ENCODE results near the gene BARX2. TPM values are rescaled to one million over a fixed set of nuclear protein-coding genes. Genes with fewer than 3 reads are reported as not detected.

The BARX2 gene
- total RNA-seq, 2 experiments from 2014 or later, result not detected

DNA sequence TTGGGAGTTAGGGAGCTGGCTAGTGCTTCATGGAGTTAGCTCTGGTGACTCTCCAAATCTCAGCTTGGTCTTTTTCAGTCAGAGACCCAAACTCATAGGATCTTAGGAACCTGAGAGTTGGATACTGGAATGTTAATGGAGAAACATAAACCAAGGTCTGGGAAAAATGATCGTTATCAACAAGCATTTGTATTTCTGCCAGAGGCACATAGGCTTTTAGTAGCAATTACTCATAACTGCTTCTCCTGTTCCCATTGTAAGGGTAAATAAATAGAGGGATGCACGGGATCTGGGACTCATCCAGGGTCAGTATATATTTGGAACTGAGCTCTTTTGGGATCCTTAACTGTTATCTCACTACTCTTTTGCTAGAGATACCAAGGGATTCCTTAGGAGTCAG is 4.8 kb downstream of the BARX2 start:
- no peaks in the 10 kb centered on the region for H3K36me3 Mint-ChIP-seq (ENCODE audit: low read depth)
- POLR2A ChIA-PET, result no interaction called here

DNA sequence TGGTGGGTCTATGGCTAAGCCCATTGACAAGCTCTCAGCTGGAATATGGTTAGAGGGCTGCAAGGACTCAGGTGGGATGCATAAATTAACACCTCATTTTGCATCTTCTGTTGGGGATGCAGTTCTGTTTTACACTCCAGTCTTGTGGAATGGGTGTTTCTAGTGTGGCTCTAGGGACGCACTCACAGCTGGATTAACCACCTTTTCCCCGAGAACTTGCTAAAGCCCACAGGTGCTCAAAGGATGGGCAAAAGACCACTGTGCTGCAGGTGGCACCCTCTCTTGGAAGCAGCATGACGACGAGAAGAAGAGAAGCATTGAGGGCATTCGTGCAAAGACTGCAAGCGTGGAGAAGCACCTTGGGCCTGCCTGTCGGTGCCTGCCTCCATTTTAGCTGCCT is 6.9 kb downstream of the BARX2 start:
- H3K27ac Mint-ChIP-seq, result no peak overlapping the region
- H3K36me3 Mint-ChIP-seq (ENCODE audit: low read depth), result no peaks in the 10 kb centered on the region
- H3K4me3 Mint-ChIP-seq, result no peak overlapping the region
- peaks cover 39% of the 10 kb centered on the region for H3K27me3 Mint-ChIP-seq
- CTCF ChIA-PET, result no interaction called here
- no peak for DNase-seq
- no peaks in the 10 kb centered on the region for H3K4me1 Mint-ChIP-seq
- POLR2A ChIA-PET, result no interaction called here
- H3K9me3 Mint-ChIP-seq, result no peaks in the 10 kb centered on the region

More for the DNA sequence above, 4.8 kb downstream of the BARX2 start:
- DNase-seq, result no peak
- Mint-ChIP-seq H3K27ac (no peak overlapping the region), H3K4me1 (peaks cover 7% of the 10 kb centered on the region), H3K27me3 (peaks cover 47% of the 10 kb centered on the region), H3K4me3 (no peak overlapping the region), H3K9me3 (no peaks in the 10 kb centered on the region)
- CTCF ChIA-PET, result no interaction called here

DNA sequence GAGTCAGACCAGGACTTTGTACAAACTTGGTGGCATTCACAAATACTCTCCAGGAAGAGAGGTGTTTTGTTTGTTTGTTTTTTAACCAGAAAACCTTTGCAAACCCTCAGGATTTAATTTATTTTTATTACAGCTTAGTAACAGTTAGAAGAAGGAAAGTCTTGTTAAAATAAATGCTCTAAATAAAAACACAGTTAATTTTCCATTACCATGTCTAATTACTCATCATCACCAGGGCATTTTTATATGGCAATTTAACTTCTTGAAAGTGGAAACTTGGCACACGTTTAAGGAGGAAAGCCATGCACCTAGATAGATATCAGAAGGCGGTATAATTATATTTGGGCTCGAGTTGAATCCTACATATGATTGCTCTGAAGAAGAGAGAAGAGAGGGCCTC is 7.4 kb downstream of the BARX2 start:
- DNase-seq, result no peak
- no peaks in the 10 kb centered on the region for H3K4me1 Mint-ChIP-seq
- ChIA-PET CTCF (no interaction called here), POLR2A (no interaction called here)
- no peaks in the 10 kb centered on the region for H3K9me3 Mint-ChIP-seq
- H3K27me3 Mint-ChIP-seq, result peaks cover 34% of the 10 kb centered on the region
- no peak overlapping the region for H3K4me3 Mint-ChIP-seq
- no peaks in the 10 kb centered on the region for H3K36me3 Mint-ChIP-seq (ENCODE audit: low read depth)
- no peak overlapping the region for H3K27ac Mint-ChIP-seq

DNA sequence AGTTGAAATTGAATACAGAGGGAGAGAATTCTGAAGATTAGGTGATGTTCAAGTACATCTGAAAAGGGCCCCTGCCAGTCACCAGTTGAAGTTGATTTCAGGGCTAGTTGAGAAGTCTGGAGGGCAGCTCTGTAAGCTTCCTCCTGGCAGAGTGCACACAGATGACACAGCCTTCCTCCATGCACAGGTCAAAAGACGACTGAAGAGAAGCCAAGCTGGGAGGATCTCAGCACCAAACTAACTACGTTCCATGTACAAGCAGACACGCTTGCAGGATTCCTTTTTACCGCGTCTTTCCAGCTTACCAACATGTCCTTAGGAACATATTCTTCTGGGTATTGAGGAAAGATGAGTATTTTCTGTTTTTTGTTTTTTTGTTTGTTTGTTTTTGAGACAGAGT is 7.9 kb downstream of the BARX2 start:
- CTCF ChIA-PET, result interaction anchor here (1.0 kb wide), 1 partner anchor 367 kb away, joined by 3 read pairs; no protein-coding TSS in a partner anchor
- no peak for DNase-seq
- POLR2A ChIA-PET, result no interaction called here
- no peaks in the 10 kb centered on the region for H3K9me3 Mint-ChIP-seq
- peaks cover 34% of the 10 kb centered on the region for H3K27me3 Mint-ChIP-seq
- H3K4me3 Mint-ChIP-seq, result no peak overlapping the region
- H3K36me3 Mint-ChIP-seq (ENCODE audit: low read depth), result no peaks in the 10 kb centered on the region
- H3K27ac Mint-ChIP-seq, result no peak overlapping the region
- no peaks in the 10 kb centered on the region for H3K4me1 Mint-ChIP-seq

DNA sequence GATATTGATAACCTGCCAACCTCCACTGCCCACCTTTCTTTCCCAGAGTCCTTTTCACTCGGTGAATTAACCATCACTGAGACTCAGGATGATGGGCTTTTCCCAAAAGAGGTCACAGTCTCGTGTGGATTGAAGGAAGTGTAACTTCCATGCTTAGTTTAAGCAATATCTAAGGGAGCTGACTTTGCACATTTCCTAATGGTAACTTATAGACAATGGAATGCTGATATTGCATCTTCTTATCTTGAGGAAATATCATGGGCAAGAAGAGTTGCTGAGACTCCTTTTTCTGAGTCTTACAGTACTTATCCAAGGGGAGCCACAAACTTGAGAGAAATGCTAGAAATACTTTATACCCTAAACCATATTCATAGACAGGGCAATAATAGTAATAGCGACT is 8.8 kb downstream of the BARX2 start:
- no peaks in the 10 kb centered on the region for H3K36me3 Mint-ChIP-seq (ENCODE audit: low read depth)
- no peaks in the 10 kb centered on the region for H3K9me3 Mint-ChIP-seq
- H3K27ac Mint-ChIP-seq, result no peak overlapping the region
- no peak for DNase-seq
- peaks cover 31% of the 10 kb centered on the region for H3K27me3 Mint-ChIP-seq
- CTCF ChIA-PET, result interaction anchor here (1.0 kb wide), 1 partner anchor 366 kb away, joined by 3 read pairs; no protein-coding TSS in a partner anchor
- no peak overlapping the region for H3K4me3 Mint-ChIP-seq
- POLR2A ChIA-PET, result no interaction called here
- no peaks in the 10 kb centered on the region for H3K4me1 Mint-ChIP-seq

DNA sequence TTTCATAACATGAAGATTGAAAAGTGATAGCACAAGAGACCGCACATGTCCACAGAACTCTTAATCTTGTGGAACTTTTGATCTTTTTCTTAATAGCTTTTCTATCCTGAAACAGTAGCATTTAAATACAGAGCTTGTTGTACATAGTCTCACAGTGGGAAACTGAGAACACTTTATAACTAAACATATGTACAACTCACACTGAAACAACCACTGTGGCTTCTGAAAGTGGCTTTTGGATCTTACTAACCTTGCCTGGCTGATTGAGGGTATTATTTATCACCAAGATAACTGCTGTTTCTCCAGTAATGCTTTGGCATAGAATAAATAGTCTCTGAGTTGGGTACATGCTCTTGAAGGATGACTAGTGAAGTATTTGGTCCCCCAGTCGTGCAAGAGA is 10.2 kb downstream of the BARX2 start:
- ChIA-PET POLR2A (no interaction called here), CTCF (interaction anchor here (1.1 kb wide), 1 partner anchor 310 kb away, joined by 3 read pairs; no protein-coding TSS in a partner anchor)
- no peaks in the 10 kb centered on the region for H3K36me3 Mint-ChIP-seq (ENCODE audit: low read depth)
- no peaks in the 10 kb centered on the region for H3K4me1 Mint-ChIP-seq
- H3K27ac Mint-ChIP-seq, result no peak overlapping the region
- peaks cover 28% of the 10 kb centered on the region for H3K27me3 Mint-ChIP-seq
- H3K4me3 Mint-ChIP-seq, result no peak overlapping the region
- no peaks in the 10 kb centered on the region for H3K9me3 Mint-ChIP-seq
- DNase-seq, result no peak

DNA sequence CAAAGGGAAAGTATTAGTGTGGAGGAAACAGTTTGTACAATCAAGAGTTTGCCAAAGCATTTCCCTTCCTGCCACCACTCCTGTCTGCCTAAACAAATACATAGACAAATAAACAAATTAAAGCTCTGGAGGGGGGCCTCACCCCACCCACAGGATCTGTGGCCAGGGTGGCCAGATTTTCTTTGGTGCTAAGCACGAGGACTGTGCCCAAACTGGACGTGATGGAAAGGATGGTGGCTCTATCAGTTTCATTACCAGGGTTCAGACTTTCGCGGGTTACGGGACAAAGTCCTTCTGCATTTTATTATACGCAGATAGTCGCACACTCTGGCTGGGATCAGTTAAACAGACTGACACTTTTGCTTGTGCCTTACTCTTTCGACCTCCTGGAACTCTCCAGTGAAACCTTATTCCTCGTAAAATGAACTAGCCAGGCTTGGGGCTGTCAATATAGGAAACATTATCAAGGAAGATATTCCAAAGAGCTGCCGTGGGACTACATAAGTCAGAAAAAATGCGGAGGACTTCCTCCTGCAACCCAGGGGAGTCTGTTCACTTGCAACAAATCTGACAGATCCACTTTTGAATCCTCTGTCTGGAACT is 11.2 kb downstream of the BARX2 start:
- Mint-ChIP-seq H3K27ac (no peak overlapping the region), H3K4me3 (no peak overlapping the region), H3K9me3 (no peaks in the 10 kb centered on the region), H3K27me3 (peaks cover 21% of the 10 kb centered on the region), H3K36me3 (ENCODE audit: low read depth) (no peaks in the 10 kb centered on the region), H3K4me1 (no peaks in the 10 kb centered on the region)
- CTCF ChIA-PET, result no interaction called here
- POLR2A ChIA-PET, result no interaction called here
- no peak for DNase-seq

DNA sequence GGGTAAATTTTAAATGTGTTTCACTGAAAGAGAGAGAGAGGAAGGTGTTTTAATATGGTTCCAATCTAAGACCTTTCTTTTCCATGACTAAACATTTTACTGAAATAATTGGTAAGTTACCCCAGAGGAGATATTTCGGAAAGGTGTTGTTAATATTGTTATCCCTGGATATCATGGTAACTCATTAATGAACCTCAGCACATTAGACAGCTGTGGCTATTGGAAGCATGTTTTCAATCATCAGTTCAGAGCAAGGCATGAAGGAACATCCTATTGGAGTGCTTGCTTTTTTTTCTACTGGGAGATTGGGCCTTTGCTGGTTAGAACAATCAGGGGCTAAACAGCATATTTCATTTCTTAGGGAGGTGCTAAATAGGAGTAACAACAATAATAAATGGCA is 11.8 kb downstream of the BARX2 start:
- Mint-ChIP-seq H3K9me3 (no peaks in the 10 kb centered on the region), H3K27ac (no peak overlapping the region), H3K4me1 (no peaks in the 10 kb centered on the region), H3K27me3 (peaks cover 21% of the 10 kb centered on the region), H3K36me3 (ENCODE audit: low read depth) (no peaks in the 10 kb centered on the region), H3K4me3 (no peak overlapping the region)
- DNase-seq, result no peak
- CTCF ChIA-PET, result no interaction called here
- POLR2A ChIA-PET, result no interaction called here

DNA sequence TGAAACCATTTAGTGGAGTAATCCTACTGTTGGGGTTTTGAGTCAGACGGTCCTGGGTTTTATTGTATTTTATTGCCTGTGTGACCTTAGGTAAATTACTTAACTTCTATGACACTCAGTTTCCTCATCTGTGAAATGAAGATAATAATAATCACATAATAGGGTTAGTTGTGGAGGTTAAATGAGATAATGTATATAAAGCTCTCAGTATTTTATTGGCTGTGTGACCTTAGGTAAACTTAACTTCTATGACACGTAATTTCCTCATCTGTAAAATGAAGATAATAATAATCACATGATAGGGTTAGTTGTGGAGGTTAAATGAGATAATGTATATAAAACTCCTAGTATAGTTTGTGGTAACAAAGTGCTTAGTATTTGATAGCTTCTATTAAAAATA is 13.2 kb downstream of the BARX2 start:
- Mint-ChIP-seq H3K4me3 (no peak overlapping the region), H3K4me1 (no peaks in the 10 kb centered on the region), H3K36me3 (ENCODE audit: low read depth) (no peaks in the 10 kb centered on the region), H3K27me3 (peaks cover 18% of the 10 kb centered on the region), H3K9me3 (no peaks in the 10 kb centered on the region), H3K27ac (no peak overlapping the region)
- ChIA-PET POLR2A (no interaction called here), CTCF (interaction anchor here (0.7 kb wide), 1 partner anchor 701 kb away, joined by 3 read pairs; no protein-coding TSS in a partner anchor)
- no peak for DNase-seq

DNA sequence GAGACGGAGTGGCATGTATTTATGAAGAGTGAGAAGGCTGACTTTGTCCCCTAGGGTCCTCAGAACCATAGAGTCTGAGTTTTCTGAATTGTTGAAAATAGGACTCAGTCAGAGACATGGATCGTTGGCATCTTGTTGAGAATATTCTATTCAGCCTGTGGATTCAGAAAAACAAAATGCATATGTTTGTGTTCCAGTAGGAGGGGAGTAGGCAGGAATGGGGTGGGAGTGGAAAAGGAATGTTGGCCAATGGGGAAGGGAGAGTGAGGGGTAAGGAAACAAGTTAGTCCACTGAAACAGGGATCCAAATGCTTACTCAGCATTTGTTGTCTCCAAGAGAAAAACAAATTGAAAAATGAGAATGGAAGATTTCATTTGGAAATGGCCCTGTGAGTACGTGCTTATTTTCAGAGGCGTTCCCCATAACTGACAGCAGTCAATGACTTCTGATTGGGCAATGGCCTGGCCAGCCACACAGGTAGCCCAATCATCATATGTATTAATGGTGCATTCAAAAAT is 14.7 kb downstream of the BARX2 start:
- ChIA-PET POLR2A (no interaction called here), CTCF (no interaction called here)
- H3K27me3 Mint-ChIP-seq, result peaks cover 16% of the 10 kb centered on the region
- H3K4me3 Mint-ChIP-seq, result no peak overlapping the region
- H3K27ac Mint-ChIP-seq, result no peak overlapping the region
- DNase-seq, result no peak
- no peaks in the 10 kb centered on the region for H3K36me3 Mint-ChIP-seq (ENCODE audit: low read depth)
- H3K9me3 Mint-ChIP-seq, result no peaks in the 10 kb centered on the region
- no peaks in the 10 kb centered on the region for H3K4me1 Mint-ChIP-seq

DNA sequence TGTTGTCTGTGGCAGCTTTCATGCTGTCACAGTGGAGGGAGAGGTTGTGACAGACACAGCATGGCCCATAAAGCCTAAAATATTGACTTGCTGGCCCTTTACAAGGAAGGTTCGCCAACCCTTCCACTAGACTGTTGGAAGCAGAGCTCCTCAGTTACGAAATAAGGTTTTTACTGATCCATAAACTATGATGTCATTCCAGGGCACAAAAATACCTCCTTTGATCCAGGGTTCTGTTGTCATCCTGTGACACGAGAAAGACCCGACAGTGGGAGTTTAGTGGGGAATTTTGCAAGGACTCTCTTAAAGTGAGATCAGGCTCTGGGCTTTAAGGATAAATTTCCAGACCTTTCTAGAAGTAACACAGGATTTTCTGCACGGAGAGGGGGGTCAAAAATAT is 15.7 kb downstream of the BARX2 start:
- DNase-seq, result no peak
- POLR2A ChIA-PET, result no interaction called here
- Mint-ChIP-seq H3K27ac (no peak overlapping the region), H3K4me3 (no peak overlapping the region), H3K36me3 (ENCODE audit: low read depth) (no peaks in the 10 kb centered on the region), H3K9me3 (no peaks in the 10 kb centered on the region), H3K4me1 (no peaks in the 10 kb centered on the region), H3K27me3 (peaks cover 12% of the 10 kb centered on the region)
- CTCF ChIA-PET, result no interaction called here

DNA sequence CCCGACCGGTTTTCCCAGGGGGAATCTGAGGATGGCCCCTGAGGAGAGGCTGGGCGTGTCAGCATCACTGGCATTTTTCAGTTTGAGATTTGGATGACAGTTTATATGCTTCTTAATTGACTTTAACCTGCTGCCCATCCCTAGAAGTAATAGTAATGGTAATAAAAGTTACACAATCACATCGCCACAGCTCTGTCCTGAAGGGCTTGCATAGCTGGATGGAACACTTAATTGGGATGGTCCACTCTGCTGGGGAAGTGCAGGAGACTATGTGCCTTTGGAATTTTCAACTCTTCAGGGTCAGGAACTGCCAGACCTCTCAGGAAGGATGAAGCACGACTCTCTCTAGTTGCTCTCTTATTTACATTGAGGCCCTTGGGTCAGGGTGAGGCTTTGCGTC is 16.2 kb downstream of the BARX2 start:
- H3K4me3 Mint-ChIP-seq, result no peak overlapping the region
- no peaks in the 10 kb centered on the region for H3K9me3 Mint-ChIP-seq
- no peak overlapping the region for H3K27ac Mint-ChIP-seq
- H3K4me1 Mint-ChIP-seq, result no peaks in the 10 kb centered on the region
- DNase-seq, result no peak
- H3K36me3 Mint-ChIP-seq (ENCODE audit: low read depth), result no peaks in the 10 kb centered on the region
- POLR2A ChIA-PET, result no interaction called here
- peaks cover 12% of the 10 kb centered on the region for H3K27me3 Mint-ChIP-seq
- CTCF ChIA-PET, result no interaction called here

DNA sequence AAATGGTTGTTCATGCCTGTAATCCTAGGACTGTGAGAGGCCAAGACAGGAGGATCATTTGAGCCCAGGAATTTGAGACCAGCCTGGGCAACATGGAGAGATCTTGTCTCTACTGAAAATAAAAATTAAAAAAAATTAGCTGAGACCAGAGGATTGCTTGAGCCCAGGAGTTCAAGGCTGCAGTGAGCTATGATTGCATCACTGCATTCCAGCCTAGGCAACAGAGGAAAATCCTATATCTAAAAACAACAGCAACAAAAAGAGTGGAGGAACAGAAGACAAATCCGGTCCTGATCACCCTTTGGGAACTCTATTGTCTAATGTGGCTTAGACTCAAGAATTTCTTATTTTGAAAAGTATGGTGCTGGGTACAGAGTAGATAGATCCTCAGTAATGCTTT is 17.3 kb downstream of the BARX2 start:
- Mint-ChIP-seq H3K9me3 (no peaks in the 10 kb centered on the region), H3K4me1 (no peaks in the 10 kb centered on the region), H3K36me3 (ENCODE audit: low read depth) (no peaks in the 10 kb centered on the region), H3K27me3 (peaks cover 12% of the 10 kb centered on the region), H3K4me3 (no peak overlapping the region), H3K27ac (no peak overlapping the region)
- no peak for DNase-seq
- ChIA-PET CTCF (interaction anchor here (0.6 kb wide), 1 partner anchor 23 kb away, joined by 3 read pairs; no protein-coding TSS in a partner anchor), POLR2A (no interaction called here)

DNA sequence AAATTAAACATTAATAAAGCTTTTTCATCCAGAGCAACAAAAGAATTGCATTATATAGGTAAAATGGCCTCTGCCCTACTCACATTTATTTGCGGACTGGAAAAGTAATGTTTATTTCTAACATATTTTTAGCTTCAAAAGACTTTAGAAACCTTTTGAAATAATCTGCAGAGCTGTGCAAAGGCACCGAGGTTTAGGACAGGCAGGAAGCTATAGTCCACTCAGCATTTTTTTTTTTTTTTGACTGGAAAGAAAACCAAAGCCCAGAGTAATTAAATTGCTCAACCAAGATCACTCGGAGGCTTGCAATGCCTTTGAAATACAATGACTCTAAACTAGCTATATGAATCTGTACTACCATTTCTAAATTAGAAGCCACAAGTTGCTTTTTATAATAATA is 19.1 kb downstream of the BARX2 start:
- no peaks in the 10 kb centered on the region for H3K4me1 Mint-ChIP-seq
- POLR2A ChIA-PET, result no interaction called here
- no peaks in the 10 kb centered on the region for H3K36me3 Mint-ChIP-seq (ENCODE audit: low read depth)
- no peak overlapping the region for H3K4me3 Mint-ChIP-seq
- CTCF ChIA-PET, result interaction anchor here (0.7 kb wide), 1 partner anchor 276 kb away, joined by 3 read pairs; no protein-coding TSS in a partner anchor
- peaks cover 8% of the 10 kb centered on the region for H3K27me3 Mint-ChIP-seq
- no peak for DNase-seq
- no peaks in the 10 kb centered on the region for H3K9me3 Mint-ChIP-seq
- no peak overlapping the region for H3K27ac Mint-ChIP-seq
